ENCODE measurements around the gene KIF21A.

DNA sequence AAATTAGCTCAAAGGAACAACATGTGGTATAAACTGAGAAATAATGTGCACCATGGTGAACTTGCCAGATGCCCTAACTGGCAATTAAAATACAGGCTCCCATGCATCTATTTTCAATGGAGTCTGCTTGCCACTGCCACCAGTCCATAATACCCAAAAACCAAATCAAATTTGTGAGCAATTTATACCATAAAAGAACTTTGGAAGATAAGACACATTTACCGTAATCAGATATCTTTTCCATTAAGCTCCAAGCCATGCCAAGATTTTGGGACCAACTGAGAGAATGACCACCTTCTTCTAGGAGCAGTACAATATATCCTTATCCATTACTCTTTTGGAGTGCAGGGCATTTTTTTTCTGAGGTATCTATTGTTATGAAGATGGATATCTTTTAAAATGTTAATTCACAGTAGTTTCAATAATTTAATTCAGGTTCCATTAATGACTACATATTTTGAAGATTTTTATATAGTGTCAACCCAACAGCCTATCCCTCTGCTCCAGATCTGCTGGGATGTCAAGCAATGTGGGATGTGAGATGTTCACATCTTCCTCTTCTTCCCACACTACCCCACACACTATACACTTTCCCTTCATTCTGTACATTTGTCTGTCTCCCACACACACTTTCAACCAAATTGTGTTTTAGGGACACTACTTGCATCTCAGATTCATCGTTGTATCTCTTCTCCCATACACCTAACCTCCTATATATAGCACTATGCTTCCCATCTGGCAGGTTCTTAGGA is 53.3 kb downstream of the KIF21A start:
- TF ChIP-seq, protein P1, sequence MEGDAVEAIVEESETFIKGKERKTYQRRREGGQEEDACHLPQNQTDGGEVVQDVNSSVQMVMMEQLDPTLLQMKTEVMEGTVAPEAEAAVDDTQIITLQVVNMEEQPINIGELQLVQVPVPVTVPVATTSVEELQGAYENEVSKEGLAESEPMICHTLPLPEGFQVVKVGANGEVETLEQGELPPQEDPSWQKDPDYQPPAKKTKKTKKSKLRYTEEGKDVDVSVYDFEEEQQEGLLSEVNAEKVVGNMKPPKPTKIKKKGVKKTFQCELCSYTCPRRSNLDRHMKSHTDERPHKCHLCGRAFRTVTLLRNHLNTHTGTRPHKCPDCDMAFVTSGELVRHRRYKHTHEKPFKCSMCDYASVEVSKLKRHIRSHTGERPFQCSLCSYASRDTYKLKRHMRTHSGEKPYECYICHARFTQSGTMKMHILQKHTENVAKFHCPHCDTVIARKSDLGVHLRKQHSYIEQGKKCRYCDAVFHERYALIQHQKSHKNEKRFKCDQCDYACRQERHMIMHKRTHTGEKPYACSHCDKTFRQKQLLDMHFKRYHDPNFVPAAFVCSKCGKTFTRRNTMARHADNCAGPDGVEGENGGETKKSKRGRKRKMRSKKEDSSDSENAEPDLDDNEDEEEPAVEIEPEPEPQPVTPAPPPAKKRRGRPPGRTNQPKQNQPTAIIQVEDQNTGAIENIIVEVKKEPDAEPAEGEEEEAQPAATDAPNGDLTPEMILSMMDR (conservative IDR thresholded peaks at IDR 0.05 in 1 of 2, IDR thresholded peaks at IDR 0.05 in 1 of 2; ENCODE audit: extremely low read depth in 1 of 2, insufficient read depth in 1 of 2, low read depth in 1 of 2, low read length in 2 of 2) = no peak
- TF ChIP-seq EZH2 (IDR thresholded peaks at IDR 0.05; ENCODE audit: borderline replicate concordance, low read length) = no peak
